ENCODE data around the gene PIANP.
A peak's percentile ranks its signal among the peaks of the same experiment; 100 is the strongest.

- TF ChIP-seq, protein P1, sequence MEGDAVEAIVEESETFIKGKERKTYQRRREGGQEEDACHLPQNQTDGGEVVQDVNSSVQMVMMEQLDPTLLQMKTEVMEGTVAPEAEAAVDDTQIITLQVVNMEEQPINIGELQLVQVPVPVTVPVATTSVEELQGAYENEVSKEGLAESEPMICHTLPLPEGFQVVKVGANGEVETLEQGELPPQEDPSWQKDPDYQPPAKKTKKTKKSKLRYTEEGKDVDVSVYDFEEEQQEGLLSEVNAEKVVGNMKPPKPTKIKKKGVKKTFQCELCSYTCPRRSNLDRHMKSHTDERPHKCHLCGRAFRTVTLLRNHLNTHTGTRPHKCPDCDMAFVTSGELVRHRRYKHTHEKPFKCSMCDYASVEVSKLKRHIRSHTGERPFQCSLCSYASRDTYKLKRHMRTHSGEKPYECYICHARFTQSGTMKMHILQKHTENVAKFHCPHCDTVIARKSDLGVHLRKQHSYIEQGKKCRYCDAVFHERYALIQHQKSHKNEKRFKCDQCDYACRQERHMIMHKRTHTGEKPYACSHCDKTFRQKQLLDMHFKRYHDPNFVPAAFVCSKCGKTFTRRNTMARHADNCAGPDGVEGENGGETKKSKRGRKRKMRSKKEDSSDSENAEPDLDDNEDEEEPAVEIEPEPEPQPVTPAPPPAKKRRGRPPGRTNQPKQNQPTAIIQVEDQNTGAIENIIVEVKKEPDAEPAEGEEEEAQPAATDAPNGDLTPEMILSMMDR (IDR thresholded peaks at IDR 0.05) = peak in 4 of 6 experiments; percentile 19 to 55 (median 27)
- TF ChIP-seq POLR2A (IDR thresholded peaks at IDR 0.05) = no peak
Measured at GRCh38 chr12:6697584-6698351, 2.8 kb downstream of the PIANP start.
